H1 (cell line): ENCODE measurements around the gene C12orf43. TPM values are rescaled to one million over a fixed set of nuclear protein-coding genes. Genes with fewer than 3 reads are reported as not detected.

Experiments used
- CTCF ChIA-PET: fragments of 300-600 bp; sonication (Branson Sonifier 250); formaldehyde crosslinking; loops from one replicate; lab custom pipeline; 2021; ENCODE audit not compliant: partially characterized antibody; lab: Charles Lee
- POLR2A ChIA-PET: fragments of 300-600 bp; sonication (Branson Sonifier 250); formaldehyde crosslinking; loops from one replicate; lab custom pipeline; 2021; ENCODE audit warnings: inconsistent platforms; ENCODE audit not compliant: partially characterized antibody; lab: Charles Lee
- DNase-seq, 2 experiments: peaks; one replicate each; pipeline versions ENCODE4 v3.0.0 to v3.0.0-alpha.2; 2010 to 2022; ENCODE audit warnings: low spot score in 2 of 2, low read depth in 1 of 2, mixed read lengths in 1 of 2
- FAIRE-seq: peaks from 2 replicates; lab custom pipeline; 2011; peaks lifted over from hg19 to GRCh38; lab: Jason Lieb, UNC
- H2AFZ ChIP-seq: 2 replicates; pipeline ENCODE4 v1.8.1; 2012; ENCODE audit warnings: low read length, inconsistent platforms
- H2AK5ac ChIP-seq: 2 replicates; pipeline ENCODE4 v1.6.1; 2013; ENCODE audit warnings: low read depth, low read length
- H2BK120ac ChIP-seq: replicated peaks from 2 replicates; pipeline ENCODE3; 2013; ENCODE audit warnings: low read depth, low read length, inconsistent platforms
- H2BK12ac ChIP-seq: 2 replicates; pipeline ENCODE4 v1.6.1; 2013; ENCODE audit warnings: low read depth, low read length
- H2BK15ac ChIP-seq: 2 replicates; pipeline ENCODE4 v1.6.1; 2013; ENCODE audit warnings: low read length
- H2BK20ac ChIP-seq: 2 replicates; pipeline ENCODE4 v1.6.1; 2013; ENCODE audit warnings: low read length
- H2BK5ac ChIP-seq: 2 replicates; pipeline ENCODE4 v1.6.1; 2013; ENCODE audit warnings: low read depth, low read length
- H3K14ac ChIP-seq: 2 replicates; pipeline ENCODE4 v1.6.1; 2013; ENCODE audit warnings: inconsistent platforms; ENCODE audit not compliant: insufficient read length
- H3K18ac ChIP-seq: 2 replicates; pipeline ENCODE4 v1.6.1; 2013; ENCODE audit warnings: low read length; ENCODE audit errors: extremely low read depth
- H3K23ac ChIP-seq: 2 replicates; pipeline ENCODE4 v1.6.1; 2013; ENCODE audit warnings: inconsistent platforms; ENCODE audit not compliant: insufficient read length
- H3K23me2 ChIP-seq: 2 replicates; pipeline ENCODE4 v1.6.1; 2013; ENCODE audit warnings: low read depth, low read length
- H3K27ac ChIP-seq: 2 replicates; pipeline ENCODE4 v1.6.1; 2011; ENCODE audit warnings: low read depth, low read length, inconsistent platforms
- H3K27me3 ChIP-seq, 4 experiments: replicated peaks in 1 of 4; 1 replicate in 1 of 4; 2 replicates in 3 of 4; pipeline versions ENCODE4 v1.6.1 to v1.8.1; 2011 to 2013; ENCODE audit warnings: low read length in 3 of 4, mild to moderate bottlenecking in 3 of 4, inconsistent platforms in 2 of 4, mixed read lengths in 2 of 4, moderate library complexity in 1 of 4; ENCODE audit not compliant: control insufficient read depth in 3 of 4, insufficient read depth in 3 of 4; ENCODE audit errors: extremely low read depth in 1 of 4
- H3K36me3 ChIP-seq, 4 experiments: 2 replicates each; pipeline versions ENCODE4 v1.6.1 to v1.8.1; 2011 to 2013; ENCODE audit warnings: mild to moderate bottlenecking in 4 of 4, low read length in 3 of 4, moderate library complexity in 2 of 4, control low read depth in 1 of 4, inconsistent platforms in 1 of 4; ENCODE audit not compliant: insufficient read depth in 4 of 4, control insufficient read depth in 2 of 4
- H3K4ac ChIP-seq: replicated peaks from 2 replicates; pipeline ENCODE3; 2013; ENCODE audit warnings: low read length, low read depth, mixed read lengths, inconsistent platforms; ENCODE audit not compliant: insufficient read length
- H3K4me1 ChIP-seq, 4 experiments: replicated peaks in 1 of 4; 1 replicate in 1 of 4; 2 replicates in 3 of 4; pipeline versions ENCODE4 v1.6.1 to v1.8.1; 2011 to 2013; ENCODE audit warnings: low read length in 3 of 4, inconsistent platforms in 2 of 4, mixed read lengths in 1 of 4; ENCODE audit not compliant: insufficient read depth in 4 of 4, control insufficient read depth in 3 of 4
- H3K4me2 ChIP-seq, 2 experiments: 2 replicates each; pipeline versions ENCODE4 v1.6.1 to v1.8.1; 2011 to 2013; ENCODE audit warnings: low read depth in 2 of 2, low read length in 2 of 2, control low read depth in 1 of 2, inconsistent platforms in 1 of 2, mild to moderate bottlenecking in 1 of 2; ENCODE audit not compliant: insufficient read depth in 1 of 2
- H3K4me3 ChIP-seq, 4 experiments: fragments of 200-600, 300-600 bp in 1 of 4; sonication (generic), shearing (Covaris generic), sonication (Bioruptor Twin) in 1 of 4; 2 replicates each; pipeline versions ENCODE4 v1.5.1 to v1.8.1; 2011 to 2016; ENCODE audit warnings: low read length in 4 of 4, low read depth in 3 of 4, control low read depth in 2 of 4, inconsistent platforms in 2 of 4, mild to moderate bottlenecking in 2 of 4, mixed read lengths in 1 of 4, moderate library complexity in 1 of 4; ENCODE audit not compliant: insufficient read depth in 2 of 4; ENCODE audit errors: extremely low read depth in 1 of 4
- H3K56ac ChIP-seq: replicated peaks from 2 replicates; pipeline ENCODE3; 2013; ENCODE audit warnings: low read depth, mild to moderate bottlenecking, mixed read lengths, low read length, inconsistent platforms; ENCODE audit not compliant: insufficient read length
- H3K79me1 ChIP-seq: 2 replicates; pipeline ENCODE4 v1.6.1; 2013; ENCODE audit warnings: low read depth, low read length, control low read depth
- H3K79me2 ChIP-seq, 2 experiments: 2 replicates each; pipeline versions ENCODE4 v1.6.1 to v1.8.1; 2012 to 2013; ENCODE audit warnings: low read length in 2 of 2, mild to moderate bottlenecking in 2 of 2, inconsistent platforms in 1 of 2; ENCODE audit not compliant: insufficient read depth in 2 of 2, control insufficient read depth in 1 of 2
- H3K9ac ChIP-seq, 4 experiments: replicated peaks in 1 of 4; 1 replicate in 1 of 4; 2 replicates in 3 of 4; pipeline versions ENCODE4 v1.6.1 to v1.8.1; 2011 to 2013; ENCODE audit warnings: low read depth in 3 of 4, low read length in 3 of 4, control low read depth in 2 of 4, mild to moderate bottlenecking in 2 of 4, moderate library complexity in 2 of 4, inconsistent platforms in 1 of 4; ENCODE audit errors: extremely low read depth in 1 of 4
- H3K9me3 ChIP-seq, 2 experiments: 2 replicates each; pipeline versions ENCODE4 v1.6.1 to v1.8.1; 2012 to 2013; ENCODE audit warnings: mild to moderate bottlenecking in 2 of 2, moderate library complexity in 2 of 2, control low read depth in 1 of 2, inconsistent platforms in 1 of 2, low read depth in 1 of 2, low read length in 1 of 2, mixed read lengths in 1 of 2; ENCODE audit not compliant: insufficient read depth in 2 of 2
- H4K20me1 ChIP-seq, 2 experiments: replicated peaks in 1 of 2; 2 replicates each; pipeline versions ENCODE3 to v1.8.1; 2011 to 2013; ENCODE audit warnings: inconsistent platforms in 2 of 2, low read length in 2 of 2, mild to moderate bottlenecking in 1 of 2; ENCODE audit not compliant: insufficient read depth in 2 of 2, control insufficient read depth in 1 of 2
- H4K5ac ChIP-seq: 2 replicates; pipeline ENCODE4 v1.6.1; 2013; ENCODE audit warnings: low read length, low read depth, mixed read lengths, inconsistent platforms; ENCODE audit not compliant: insufficient read length
- H4K8ac ChIP-seq: 2 replicates; pipeline ENCODE4 v1.8.0; 2013; ENCODE audit warnings: mild to moderate bottlenecking, moderate library complexity, low read length, inconsistent platforms; ENCODE audit not compliant: insufficient read depth; ENCODE audit errors: extremely low read depth
- H4K91ac ChIP-seq: replicated peaks from 2 replicates; pipeline ENCODE3; 2013; ENCODE audit warnings: low read length, mixed read lengths, inconsistent platforms; ENCODE audit not compliant: insufficient read length
- KDM1A ChIP-seq: fragments of 200-600, 300-600 bp; sonication (generic); IDR thresholded peaks from 2 replicates; pipeline ENCODE4 v1.7.1; 2016; ENCODE audit warnings: mild to moderate bottlenecking, low read length, borderline replicate concordance
- SP1 ChIP-seq: IDR thresholded peaks from 2 replicates; pipeline ENCODE4 v1.6.1; 2011; ENCODE audit warnings: low read depth, low read length
- WGBS, 2 experiments: shearing (Covaris generic) in 1 of 2; methylation state at CpG; one replicate each; pipeline versions ENCODE4 v1.1.6 to v1.1.7; 2013 to 2015; ENCODE audit warnings: low lambda C conversion rate in 2 of 2, mixed read lengths in 2 of 2, inconsistent platforms in 1 of 2, low coverage in 1 of 2, missing lambda C conversion rate in 1 of 2; ENCODE audit not compliant: insufficient replicate concordance in 2 of 2, insufficient coverage in 1 of 2, insufficient read length in 1 of 2; ENCODE audit errors: extremely low coverage in 1 of 2, missing lambda C conversion rate in 1 of 2; 5-methylcytosine and 5-hydroxymethylcytosine counted together
- polyA plus RNA-seq, 7 experiments: library from polyadenylated mRNA; depleted of rRNA in 3 of 7; stranded (reverse) in 5 of 7; unstranded in 2 of 7; fragments of >200 nt in 5 of 7; fragments of 200-250 nt in 2 of 7; gene quantifications; 1 replicate in 5 of 7; 2 replicates in 1 of 7; 4 replicates in 1 of 7; pipeline versions ENCODE4 v1.2.1 to v1.2.3, GENCODE V29; 2011 to 2013; ENCODE audit warnings: missing spikeins in 2 of 7, mixed read lengths in 2 of 7
- total RNA-seq: library from RNA; stranded (reverse); fragmentation: NEBNext Ultra II Directional; extraction: Animal tissue kit (Norgen Biotek cat#: 25700); gene quantifications from 2 replicates; pipeline ENCODE4 v1.2.1, GENCODE V29; 2021

The C12orf43 gene
- total and polyA plus RNA-seq, 2 of the 8 experiments (the other 6 are each of a cell fraction or from before 2014, with no cell fraction given) = 9.2 to 22.3 TPM

GRCh38 chr12:120994589-120995337, 21.5 kb downstream of the C12orf43 start:
- H3K9me3 ChIP-seq = no peaks in the 10 kb centered on the region
- no peaks in the 10 kb centered on the region for H3K36me3 ChIP-seq
- H2BK20ac ChIP-seq = no peak overlapping the region
- H3K4me2 ChIP-seq = no peak overlapping the region
- TF ChIP-seq KDM1A = no peak
- TF ChIP-seq SP1 = peak; percentile 93
- peaks cover 2 to 6% (median 3%) of the 10 kb centered on the region in 4 experiments; a peak in 6 of 7 replicates for H3K4me1 ChIP-seq
- H4K5ac ChIP-seq = no peak overlapping the region
- H3K27me3 ChIP-seq = no peaks in the 10 kb centered on the region
- POLR2A ChIA-PET = interaction anchor here (2.8 kb wide), 1 partner anchor 14 kb away, joined by 8 read pairs; no protein-coding TSS in a partner anchor
- no peak overlapping the region for H2BK12ac ChIP-seq
- H3K23ac ChIP-seq = no peak overlapping the region
- no peaks in the 10 kb centered on the region for H3K79me1 ChIP-seq
- H2AK5ac ChIP-seq = no peak overlapping the region
- H4K91ac ChIP-seq = no peak overlapping the region
- FAIRE-seq (no peak), DNase-seq (no peak)
- WGBS, 2 experiments = 89 to 100% methylated on average over 2 of the region's 2 CpGs
- no peak overlapping the region for H2BK120ac ChIP-seq
- no peak overlapping the region for H3K14ac ChIP-seq
- H2BK5ac ChIP-seq = no peak overlapping the region
- no peak overlapping the region for H3K4me3 ChIP-seq
- no peak overlapping the region for H4K8ac ChIP-seq
- H4K20me1 ChIP-seq = peaks cover 0 to 5% of the 10 kb centered on the region in 2 experiments
- no peak overlapping the region for H3K27ac ChIP-seq
- no peak overlapping the region for H2BK15ac ChIP-seq
- H3K56ac ChIP-seq = peak overlapping the region; percentile 64
- H2AFZ ChIP-seq = no peak overlapping the region
- no peaks in the 10 kb centered on the region for H3K79me2 ChIP-seq
- H3K4ac ChIP-seq = no peak overlapping the region
- H3K9ac ChIP-seq = no peak overlapping the region
- H3K18ac ChIP-seq = no peak overlapping the region
- CTCF ChIA-PET = interaction anchor here (2.5 kb wide), 1 partner anchor 11 kb away, joined by 9 read pairs; no protein-coding TSS in a partner anchor
- H3K23me2 ChIP-seq = peaks cover 16% of the 10 kb centered on the region; the same call in 1 of the 2 replicates
